Effector CD4-positive, alpha-beta T cell (primary cell): ENCODE data around the gene NPY4R. TPM values are rescaled to one million over a fixed set of nuclear protein-coding genes. Genes with fewer than 3 reads are reported as not detected.
"Not testable (repeated sequence)": the region's sequence is repeated elsewhere in the genome, so short reads cannot be mapped to it uniquely, and the experiment has no call there.

Experiments used
- DNase-seq: peaks from one replicate; pipeline ENCODE4 v3.0.0-alpha.2; 2020
- total RNA-seq: gene quantifications from one replicate; lab custom pipeline; 2026; lab: John Stamatoyannopoulos, UW

NPY4R gene
- not detected for total RNA-seq

GRCh38 chr10:46465765-46466164 lies at the start of gene NPY4R:
Gene NPY4R, minus strand, starts transcription at chr10:46465958. Its CDS starts 3,323 bp downstream, at chr10:46462635.
- DNase-seq = not testable (repeated sequence)

GRCh38 chr10:46515366-46515765 lies 49.6 kb upstream of the NPY4R start:
- DNase-seq = no peak

- DNase-seq = no peak
These were observed 49.1 kb upstream of the NPY4R start for GRCh38 chr10:46514899-46515298.

GRCh38 chr10:46514431-46514861 lies 48.7 kb upstream of the NPY4R start:
- no peak for DNase-seq

GRCh38 chr10:46513333-46513732 lies 47.6 kb upstream of the NPY4R start:
- not testable (repeated sequence) for DNase-seq

GRCh38 chr10:46512725-46513124 lies 47.0 kb upstream of the NPY4R start:
- DNase-seq = not testable (repeated sequence)

- not testable (repeated sequence) for DNase-seq
These were observed 46.2 kb upstream of the NPY4R start for GRCh38 chr10:46512002-46512401.

- DNase-seq = not testable (repeated sequence)
These were observed 34.2 kb upstream of the NPY4R start for GRCh38 chr10:46499990-46500389.

- not testable (repeated sequence) for DNase-seq
These were observed 33.4 kb upstream of the NPY4R start for GRCh38 chr10:46498985-46499703.

GRCh38 chr10:46497878-46498277 lies 32.1 kb upstream of the NPY4R start:
- not testable (repeated sequence) for DNase-seq

GRCh38 chr10:46497401-46497800 lies 31.6 kb upstream of the NPY4R start:
- DNase-seq = not testable (repeated sequence)

- DNase-seq = not testable (repeated sequence)
These were observed 25.8 kb upstream of the NPY4R start for GRCh38 chr10:46491364-46492114.

- not testable (repeated sequence) for DNase-seq
These were observed 24.5 kb upstream of the NPY4R start for GRCh38 chr10:46490285-46490684.

- not testable (repeated sequence) for DNase-seq
These were observed 20.7 kb upstream of the NPY4R start for GRCh38 chr10:46486459-46486858.

- not testable (repeated sequence) for DNase-seq
These were observed 9.1 kb upstream of the NPY4R start for GRCh38 chr10:46474746-46475320.

- DNase-seq = not testable (repeated sequence)
These were observed 8.0 kb upstream of the NPY4R start for GRCh38 chr10:46473758-46474157.

- DNase-seq = not testable (repeated sequence)
These were observed 4.4 kb upstream of the NPY4R start for GRCh38 chr10:46470134-46470533.

GRCh38 chr10:46468119-46468809 lies 2.5 kb upstream of the NPY4R start:
- DNase-seq = not testable (repeated sequence)

- not testable (repeated sequence) for DNase-seq
These were observed 2.1 kb downstream of the NPY4R start for GRCh38 chr10:46463608-46464007.

GRCh38 chr10:46462276-46462675 lies 3.5 kb downstream of the NPY4R start:
- DNase-seq = not testable (repeated sequence)

- DNase-seq = not testable (repeated sequence)
These were observed 6.2 kb downstream of the NPY4R start for GRCh38 chr10:46459579-46459978.

- not testable (repeated sequence) for DNase-seq
These were observed 8.7 kb downstream of the NPY4R start for GRCh38 chr10:46457071-46457470.

GRCh38 chr10:46455992-46456391 lies 9.8 kb downstream of the NPY4R start:
- not testable (repeated sequence) for DNase-seq
